A549 (cell line): ENCODE results near the gene PCNX4.

Source experiments
- CEBPB ChIP-seq, 2 experiments: fragments of >200 bp in 1 of 2; sonication (Bioruptor Twin) in 1 of 2; formaldehyde crosslinking in 1 of 2; IDR thresholded peaks; 2 replicates each; pipeline ENCODE4 v1.6.1; 2012 to 2016
- CTCF ChIP-seq: fragments of >200 bp; sonication (Bioruptor Twin); formaldehyde crosslinking; IDR thresholded peaks from 3 replicates; pipeline ENCODE4 v1.5.1; 2016
- EP300 ChIP-seq, 2 experiments: fragments of >200 bp; sonication (Bioruptor Twin); formaldehyde crosslinking; IDR thresholded peaks; 2 replicates in 1 of 2; 3 replicates in 1 of 2; pipeline ENCODE4 v1.6.1; 2016 to 2017
- ESRRA ChIP-seq: fragments of 150-350 bp; IDR thresholded peaks from 2 replicates; pipeline ENCODE4 v1.6.1; 2014; ENCODE audit warnings: mild to moderate bottlenecking, low read length, borderline replicate concordance
- JUN ChIP-seq, 2 experiments: fragments of >200 bp; sonication (Bioruptor Twin); formaldehyde crosslinking; IDR thresholded peaks; 2 replicates in 1 of 2; 3 replicates in 1 of 2; pipeline ENCODE4 v1.6.1; 2016 to 2017
- MAX ChIP-seq: IDR thresholded peaks from 2 replicates; pipeline ENCODE4 v1.6.1; 2012
- MAZ ChIP-seq: fragments of 150-350 bp; IDR thresholded peaks from 2 replicates; pipeline ENCODE4 v1.6.1; 2014; ENCODE audit warnings: antibody characterized with exemption, low read depth, low read length, borderline replicate concordance
- POLR2A ChIP-seq: IDR thresholded peaks from 2 replicates; pipeline ENCODE4 v1.6.1; 2012; ENCODE audit warnings: mild to moderate bottlenecking, low read length
- POLR2AphosphoS2 ChIP-seq: conservative IDR thresholded peaks from 2 replicates; pipeline ENCODE4 v1.6.1; 2012; ENCODE audit warnings: low read length, improper control_type of control experiment, inconsistent platforms
- RAD21 ChIP-seq, 2 experiments: fragments of >200 bp in 1 of 2; sonication (Bioruptor Twin) in 1 of 2; formaldehyde crosslinking in 1 of 2; IDR thresholded peaks in 1 of 2; conservative IDR thresholded peaks in 1 of 2; 2 replicates in 1 of 2; 3 replicates in 1 of 2; pipeline ENCODE4 v1.6.1; 2012 to 2018; ENCODE audit warnings: inconsistent platforms in 1 of 2
- RCOR1 ChIP-seq: fragments of 150-350 bp; IDR thresholded peaks from 2 replicates; pipeline ENCODE4 v1.6.1; 2014; ENCODE audit warnings: antibody characterized with exemption, low read length, low read depth
- REST ChIP-seq: fragments of 200-600 bp; sonication (generic); IDR thresholded peaks from 2 replicates; pipeline ENCODE4 v1.6.1; 2016; ENCODE audit warnings: antibody characterized with exemption, mild to moderate bottlenecking, moderate library complexity
- RNF2 ChIP-seq: fragments of 200-600 bp; sonication (generic); IDR thresholded peaks from 2 replicates; pipeline ENCODE4 v1.6.1; 2016; ENCODE audit warnings: low read depth, mild to moderate bottlenecking, antibody characterized with exemption, moderate library complexity, borderline replicate concordance
- TFCP2L1 ChIP-seq: fragments of 250-450 bp; sonication (Bioruptor Pico); IDR thresholded peaks from 2 replicates; pipeline ENCODE4 v1.5.0; 2021; ENCODE audit warnings: mild to moderate bottlenecking

- TF ChIP-seq POLR2A (no peak), MAX (no peak), RAD21 (conservative IDR thresholded peaks at IDR 0.05 in 1 of 2, IDR thresholded peaks at IDR 0.05 in 1 of 2) (no peak), RCOR1 (no peak), JUN (IDR thresholded peaks at IDR 0.05) (no peak), EP300 (IDR thresholded peaks at IDR 0.05) (no peak), MAZ (no peak), ESRRA (no peak), REST (no peak), TFCP2L1 (no peak), CTCF (no peak), RNF2 (no peak), CEBPB (IDR thresholded peaks at IDR 0.05) (no peak), POLR2AphosphoS2 (no peak)
Measured at GRCh38 chr14:60106339-60106738, 14.6 kb downstream of the PCNX4 start.
